IPS-15b (cell line): Measurements from ENCODE around the gene NPR1.

Source experiments
- H3K27me3 ChIP-seq: one replicate; pipeline ENCODE4 v1.6.1; 2013; ENCODE audit warnings: low read length; ENCODE audit not compliant: control insufficient read depth, insufficient read depth
- H3K36me3 ChIP-seq: one replicate; pipeline ENCODE4 v1.6.1; 2013; ENCODE audit warnings: low read length; ENCODE audit not compliant: control insufficient read depth, insufficient read depth
- H3K4me1 ChIP-seq: one replicate; pipeline ENCODE4 v1.6.1; 2013; ENCODE audit warnings: mild to moderate bottlenecking, low read length; ENCODE audit not compliant: control insufficient read depth, insufficient read depth
- H3K4me3 ChIP-seq: one replicate; pipeline ENCODE4 v1.5.1; 2013; ENCODE audit warnings: low read depth, low read length
- H3K9ac ChIP-seq: one replicate; pipeline ENCODE4 v1.6.1; 2013; ENCODE audit warnings: low read depth, mild to moderate bottlenecking, low read length
- H3K9me3 ChIP-seq: one replicate; pipeline ENCODE4 v1.6.1; 2013; ENCODE audit warnings: mild to moderate bottlenecking, low read length; ENCODE audit not compliant: control insufficient read depth, insufficient read depth

Gene NPR1

DNA sequence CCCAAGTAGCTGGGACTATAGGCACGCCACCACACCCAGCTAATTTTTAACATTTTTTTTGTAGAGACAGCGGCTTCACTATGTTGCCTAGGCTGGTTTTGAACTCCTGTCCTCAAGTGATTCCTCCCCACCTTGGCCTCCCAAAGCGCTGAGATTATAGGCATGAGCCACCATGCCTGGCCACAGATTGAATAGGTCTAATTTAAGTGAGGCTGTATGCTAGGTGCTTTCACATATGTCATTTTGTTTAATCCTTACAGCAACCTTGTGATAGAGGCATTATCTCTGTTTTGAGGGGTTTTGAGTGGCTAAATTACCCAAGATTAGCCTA lies 56.6 kb downstream of the NPR1 start:
- no peak overlapping the region for H3K4me3 ChIP-seq
- peaks cover 9% of the 10 kb centered on the region for H3K4me1 ChIP-seq
- no peaks in the 10 kb centered on the region for H3K9me3 ChIP-seq
- no peak overlapping the region for H3K9ac ChIP-seq
- H3K36me3 ChIP-seq: peaks cover 5% of the 10 kb centered on the region
- H3K27me3 ChIP-seq: no peaks in the 10 kb centered on the region

DNA sequence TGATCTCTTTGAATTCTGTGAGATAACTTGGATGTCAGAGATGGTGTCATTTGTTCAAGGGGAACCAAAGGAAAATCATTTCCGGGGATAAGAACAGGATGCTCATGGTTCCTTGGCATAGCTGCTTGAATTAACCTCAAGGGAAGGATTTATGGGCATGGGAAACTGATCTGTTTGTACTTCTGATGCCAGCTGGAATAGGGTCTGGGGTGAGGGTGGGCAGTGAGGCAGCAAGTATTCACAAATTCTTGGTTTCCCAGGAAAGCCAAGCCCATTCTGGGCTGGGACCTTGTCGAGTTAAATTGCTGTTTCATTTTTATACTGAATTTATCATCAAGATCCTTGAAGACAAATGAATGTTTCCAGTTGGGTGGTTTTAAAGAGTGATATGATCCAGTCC lies 63.5 kb downstream of the NPR1 start:
- H3K4me1 ChIP-seq: peaks cover 15% of the 10 kb centered on the region
- H3K9me3 ChIP-seq: no peaks in the 10 kb centered on the region
- H3K36me3 ChIP-seq: peaks cover 9% of the 10 kb centered on the region
- no peaks in the 10 kb centered on the region for H3K27me3 ChIP-seq
- H3K4me3 ChIP-seq: no peak overlapping the region
- H3K9ac ChIP-seq: no peak overlapping the region

DNA sequence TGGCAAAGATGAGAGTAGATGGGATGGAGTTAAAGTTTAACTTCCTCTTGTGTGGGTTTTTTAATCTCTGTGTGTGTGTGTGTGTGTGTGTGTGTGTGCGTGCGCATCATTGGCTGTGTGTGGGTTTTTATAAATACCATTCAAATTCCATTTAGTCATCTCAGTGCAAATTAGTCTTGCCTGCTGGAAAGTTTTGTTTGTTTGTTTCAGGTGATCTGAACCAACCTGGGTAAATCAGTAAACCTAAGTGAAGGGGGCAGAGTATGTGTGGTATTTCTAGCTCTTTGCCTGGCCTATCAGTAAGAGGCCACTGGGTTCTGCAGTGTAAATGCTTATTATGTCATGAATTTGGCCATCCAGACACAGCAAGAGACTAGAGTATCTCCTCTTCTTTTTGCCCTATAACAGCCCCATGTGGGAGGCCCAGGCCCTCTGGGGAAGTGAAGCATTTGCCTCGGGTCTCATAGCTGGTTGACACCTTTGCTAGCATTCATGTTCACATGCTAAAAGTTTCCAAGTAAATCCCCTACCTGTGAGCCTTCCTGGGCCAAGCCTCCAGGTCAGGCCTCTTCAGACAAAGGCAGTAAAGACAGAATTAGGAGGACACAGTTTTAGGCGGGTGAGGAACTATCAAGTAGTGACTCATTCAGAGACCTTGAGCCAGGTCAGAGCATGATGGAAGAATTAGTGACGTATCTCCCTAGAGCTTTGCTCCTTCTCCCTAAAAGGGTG lies 64.1 kb downstream of the NPR1 start:
- Histone ChIP-seq H3K9ac (no peak overlapping the region), H3K36me3 (peaks cover 13% of the 10 kb centered on the region), H3K4me3 (no peak overlapping the region), H3K9me3 (no peaks in the 10 kb centered on the region), H3K4me1 (peaks cover 15% of the 10 kb centered on the region), H3K27me3 (no peaks in the 10 kb centered on the region)
